Peyer's patch (tissue), 4 donors: ENCODE results near the gene CGB8. TPM values are rescaled to one million over a fixed set of nuclear protein-coding genes. Genes with fewer than 3 reads are reported as not detected.
"Not testable (repeated sequence)": the region's sequence is repeated elsewhere in the genome, so short reads cannot be mapped to it uniquely, and the experiment has no call there.

ENCODE experiments used
- DNase-seq, 3 donors: peaks; one replicate each; pipeline ENCODE4 v3.0.0-alpha.2; 2017 to 2019
- H3K27ac ChIP-seq, 4 donors: fragments of 200-600 bp; sonication (generic); one replicate each; pipeline ENCODE4 v1.5.1; 2016 to 2019
- H3K27me3 ChIP-seq, 2 donors: fragments of 200-600 bp; sonication (generic); one replicate each; pipeline ENCODE4 v1.5.1; 2019
- H3K36me3 ChIP-seq, 3 donors: fragments of 200-600 bp; sonication (generic); one replicate each; pipeline ENCODE4 v1.5.1; 2016 to 2019
- H3K4me1 ChIP-seq, 4 donors: fragments of 200-600 bp; sonication (generic); one replicate each; pipeline ENCODE4 v1.5.1; 2016 to 2019
- H3K4me3 ChIP-seq, 4 donors: fragments of 200-600 bp; sonication (generic); 1 replicate in 3 of 4; 2 replicates in 1 of 4; pipeline ENCODE4 v1.5.1; 2016 to 2019; ENCODE audit warnings: mild to moderate bottlenecking in 1 of 4
- H3K9me3 ChIP-seq, 4 donors: fragments of 200-600 bp; sonication (generic); one replicate each; pipeline ENCODE4 v1.5.1; 2016 to 2019; ENCODE audit warnings: mild to moderate bottlenecking in 1 of 4
- POLR2A ChIP-seq, 2 donors: fragments of 450-650 bp; IDR thresholded peaks; one replicate each; pipeline ENCODE4 v1.5.1; 2017; ENCODE audit warnings: antibody characterized with exemption in 2 of 2, mild to moderate bottlenecking in 2 of 2, moderate library complexity in 2 of 2
- total RNA-seq, 4 donors: library from RNA; depleted of rRNA; stranded (reverse); fragments of >200 nt; gene quantifications; one replicate each; pipeline ENCODE4 v1.1.0, GENCODE V29; 2016
- TF ChIP-seq, protein P1 (sequence below), 6 experiments: fragments of 450-650 bp in 4 of 6; fragments of 200-600 bp in 2 of 6; sonication (generic) in 1 of 6; IDR thresholded peaks; one replicate each; pipeline ENCODE4 v1.5.1; 2017 to 2019; ENCODE audit warnings: antibody characterized with exemption in 6 of 6, mild to moderate bottlenecking in 3 of 6, moderate library complexity in 1 of 6

CGB8 gene
- total RNA-seq, 4 donors from 2014 or later = not detected

DNA sequence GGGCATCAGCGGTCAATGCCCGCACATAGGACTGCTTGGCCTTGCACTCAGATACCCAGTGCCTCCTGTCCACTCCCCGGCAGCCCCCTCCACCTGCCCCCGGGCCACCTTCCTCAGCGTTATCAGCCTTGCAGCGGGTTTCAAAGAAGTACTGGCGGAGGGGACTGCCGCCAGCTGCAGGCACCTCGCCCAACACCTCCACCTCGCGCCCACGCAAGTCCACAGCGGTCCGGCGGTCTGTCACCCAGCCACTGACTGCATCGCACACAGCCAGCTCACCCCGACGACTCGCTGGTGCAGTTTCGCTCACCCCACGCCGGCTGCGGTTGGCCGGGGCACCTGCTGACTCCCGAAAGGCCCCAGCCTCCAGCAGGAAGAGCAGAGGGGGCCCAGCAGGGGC is 12.5 kb upstream of the CGB8 start:
- peaks cover 0 to 9% of the 10 kb centered on the region in 2 donors for H3K27me3 ChIP-seq
- no peaks in the 10 kb centered on the region for H3K9me3 ChIP-seq
- H3K4me3 ChIP-seq = no peak overlapping the region
- no peak for DNase-seq
- no peaks in the 10 kb centered on the region for H3K36me3 ChIP-seq
- peaks cover 0 to 26% (median 11%) of the 10 kb centered on the region in 4 donors for H3K4me1 ChIP-seq
- TF ChIP-seq, protein P1, sequence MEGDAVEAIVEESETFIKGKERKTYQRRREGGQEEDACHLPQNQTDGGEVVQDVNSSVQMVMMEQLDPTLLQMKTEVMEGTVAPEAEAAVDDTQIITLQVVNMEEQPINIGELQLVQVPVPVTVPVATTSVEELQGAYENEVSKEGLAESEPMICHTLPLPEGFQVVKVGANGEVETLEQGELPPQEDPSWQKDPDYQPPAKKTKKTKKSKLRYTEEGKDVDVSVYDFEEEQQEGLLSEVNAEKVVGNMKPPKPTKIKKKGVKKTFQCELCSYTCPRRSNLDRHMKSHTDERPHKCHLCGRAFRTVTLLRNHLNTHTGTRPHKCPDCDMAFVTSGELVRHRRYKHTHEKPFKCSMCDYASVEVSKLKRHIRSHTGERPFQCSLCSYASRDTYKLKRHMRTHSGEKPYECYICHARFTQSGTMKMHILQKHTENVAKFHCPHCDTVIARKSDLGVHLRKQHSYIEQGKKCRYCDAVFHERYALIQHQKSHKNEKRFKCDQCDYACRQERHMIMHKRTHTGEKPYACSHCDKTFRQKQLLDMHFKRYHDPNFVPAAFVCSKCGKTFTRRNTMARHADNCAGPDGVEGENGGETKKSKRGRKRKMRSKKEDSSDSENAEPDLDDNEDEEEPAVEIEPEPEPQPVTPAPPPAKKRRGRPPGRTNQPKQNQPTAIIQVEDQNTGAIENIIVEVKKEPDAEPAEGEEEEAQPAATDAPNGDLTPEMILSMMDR (IDR thresholded peaks at IDR 0.05) = no peak
- TF ChIP-seq POLR2A (IDR thresholded peaks at IDR 0.05) = no peak
- H3K27ac ChIP-seq = no peak overlapping the region

- H3K27ac ChIP-seq = no peak overlapping the region
- no peaks in the 10 kb centered on the region for H3K9me3 ChIP-seq
- H3K4me3 ChIP-seq = no peak overlapping the region
- H3K4me1 ChIP-seq = peaks cover 0 to 30% (median 13%) of the 10 kb centered on the region in 4 donors
- H3K27me3 ChIP-seq = peaks cover 0 to 9% of the 10 kb centered on the region in 2 donors
- TF ChIP-seq POLR2A (IDR thresholded peaks at IDR 0.05) = no peak
- TF ChIP-seq, protein P1 (IDR thresholded peaks at IDR 0.05) = no peak
- no peak for DNase-seq
- no peaks in the 10 kb centered on the region for H3K36me3 ChIP-seq
These were observed 12.1 kb upstream of the CGB8 start for GRCh38 chr19:49061000-49061399.

- no peaks in the 10 kb centered on the region for H3K36me3 ChIP-seq
- DNase-seq = no peak
- no peak overlapping the region for H3K4me3 ChIP-seq
- H3K27ac ChIP-seq = no peak overlapping the region
- H3K27me3 ChIP-seq = no peaks in the 10 kb centered on the region
- TF ChIP-seq, protein P1 (IDR thresholded peaks at IDR 0.05) = no peak
- TF ChIP-seq POLR2A (IDR thresholded peaks at IDR 0.05) = no peak
- H3K4me1 ChIP-seq = peaks cover 0 to 19% (median 10%) of the 10 kb centered on the region in 4 donors
- H3K9me3 ChIP-seq = no peaks in the 10 kb centered on the region
These were observed 10.1 kb upstream of the CGB8 start for GRCh38 chr19:49059053-49059452.

DNA sequence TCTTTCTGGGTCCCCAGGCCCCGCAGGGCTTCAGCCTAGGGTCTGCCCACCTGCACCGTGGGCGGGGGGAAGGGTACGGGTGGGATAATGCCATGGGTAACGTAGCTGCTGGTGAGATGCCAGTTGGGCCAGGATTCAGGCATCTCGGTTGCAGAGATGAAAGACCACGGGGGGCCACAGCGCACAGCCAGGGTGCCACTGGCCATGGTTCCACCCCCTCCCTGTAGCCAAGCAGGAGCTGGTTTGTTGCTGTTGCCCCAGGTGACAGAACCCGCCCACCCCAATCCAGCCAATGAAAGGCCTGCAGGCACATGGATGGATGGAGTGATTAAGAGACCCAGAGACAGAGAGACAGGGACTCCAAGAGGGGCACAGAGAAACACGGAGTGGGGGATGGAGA is 9.7 kb upstream of the CGB8 start:
- no peaks in the 10 kb centered on the region for H3K9me3 ChIP-seq
- DNase-seq = no peak
- no peak overlapping the region for H3K4me3 ChIP-seq
- H3K27ac ChIP-seq = no peak overlapping the region
- H3K4me1 ChIP-seq = peaks cover 0 to 19% (median 10%) of the 10 kb centered on the region in 4 donors
- TF ChIP-seq, protein P1 (IDR thresholded peaks at IDR 0.05) = no peak
- no peak for TF ChIP-seq POLR2A (IDR thresholded peaks at IDR 0.05)
- no peaks in the 10 kb centered on the region for H3K36me3 ChIP-seq
- H3K27me3 ChIP-seq = no peaks in the 10 kb centered on the region

GRCh38 chr19:49057636-49058234 is 8.8 kb upstream of the CGB8 start, which contains the start of gene CGB7:
CGB7 (minus strand) TSS chr19:49057749; CDS start chr19:49055375, 2,374 bp downstream.
- TF ChIP-seq, protein P1 (IDR thresholded peaks at IDR 0.05) = no peak
- no peak for TF ChIP-seq POLR2A (IDR thresholded peaks at IDR 0.05)
- peak within 1 kb of the TSS; percentile 39 to 62 (median 60) for H3K4me3 ChIP-seq
- DNase-seq = peak; percentile 30 to 82 (median 81)
- no peaks in the 10 kb centered on the region for H3K27me3 ChIP-seq
- no peaks in the 10 kb centered on the region for H3K9me3 ChIP-seq
- H3K4me1 ChIP-seq = peaks cover 0 to 19% (median 10%) of the 10 kb centered on the region in 4 donors
- H3K36me3 ChIP-seq = no peaks in the 10 kb centered on the region
- no peak within 1 kb of the TSS for H3K27ac ChIP-seq

- not testable (repeated sequence) for H3K36me3 ChIP-seq, H3K27ac ChIP-seq, H3K27me3 ChIP-seq, H3K9me3 ChIP-seq, DNase-seq
- Histone ChIP-seq H3K4me3 (peak overlapping the region; percentile 39 to 62 (median 60)), H3K4me1 (peaks cover 0 to 19% (median 10%) of the 10 kb centered on the region in 4 donors)
These were observed 8.1 kb upstream of the CGB8 start for GRCh38 chr19:49056902-49057596.
